ENCODE data around the gene PAXX. TPM values are rescaled to one million over a fixed set of nuclear protein-coding genes. Genes with fewer than 3 reads are reported as not detected.

PAXX gene
- polyA plus RNA-seq, 3 donors: 33.4 to 40.8 (median 40.4) TPM

Other genes with a start within 250 kb of the PAXX start
- 1 to 10 TPM; 1.3 to 2.8 (median 2.4) TPM for gene LCN10, start 249.5 kb upstream of the PAXX start, polyA plus RNA-seq (ENCODE audit: insufficient read length in 3 of 3)
- gene LCN6, start 243.9 kb upstream of the PAXX start, polyA plus RNA-seq (ENCODE audit: insufficient read length in 3 of 3): not detected
- gene LCN8, start 234.2 kb upstream of the PAXX start, polyA plus RNA-seq (ENCODE audit: insufficient read length in 3 of 3): under 1 TPM in 2 of 3 donors, not detected in 1; 0.06 to 0.25 TPM
- under 1 TPM; 0.06 to 0.21 (median 0.15) TPM for gene LCN15, start 227.9 kb upstream of the PAXX start, polyA plus RNA-seq (ENCODE audit: insufficient read length in 3 of 3)
- gene TMEM141, start 201.1 kb upstream of the PAXX start, polyA plus RNA-seq (ENCODE audit: insufficient read length in 3 of 3): 10 to 100 TPM; 77.3 to 83.8 (median 78.0) TPM
- gene CCDC183, start 196.1 kb upstream of the PAXX start, polyA plus RNA-seq (ENCODE audit: insufficient read length in 3 of 3): 1 to 10 TPM; 5.7 to 7.6 (median 7.2) TPM
- 10 to 100 TPM; 66.7 to 81.4 (median 78.7) TPM for gene RABL6, start 184.5 kb upstream of the PAXX start, polyA plus RNA-seq (ENCODE audit: insufficient read length in 3 of 3)
- gene AJM1, start 149.9 kb upstream of the PAXX start, polyA plus RNA-seq (ENCODE audit: insufficient read length in 3 of 3): 1 to 10 TPM; 1.5 to 1.7 (median 1.6) TPM
- gene PHPT1, start 143.0 kb upstream of the PAXX start, polyA plus RNA-seq (ENCODE audit: insufficient read length in 3 of 3): 100 to 1,000 TPM in 2 of 3 donors, 10 to 100 TPM in 1; 82.5 to 120 (median 115) TPM
- 10 to 100 TPM in 1 of 3 donors, 1 to 10 TPM in 2; 9.5 to 11.6 (median 10.0) TPM for gene MAMDC4, start 140.1 kb upstream of the PAXX start, polyA plus RNA-seq (ENCODE audit: insufficient read length in 3 of 3)
- 100 to 1,000 TPM; 342 to 449 (median 388) TPM for gene EDF1, start 126.1 kb upstream of the PAXX start, polyA plus RNA-seq (ENCODE audit: insufficient read length in 3 of 3)
- 10 to 100 TPM; 15.3 to 17.4 (median 16.4) TPM for gene TRAF2, start 105.9 kb upstream of the PAXX start, polyA plus RNA-seq (ENCODE audit: insufficient read length in 3 of 3)
- 10 to 100 TPM; 48.7 to 65.9 (median 64.8) TPM for gene FBXW5, start 47.7 kb upstream of the PAXX start, polyA plus RNA-seq (ENCODE audit: insufficient read length in 3 of 3)
- 1 to 10 TPM in 2 of 3 donors, under 1 TPM in 1; 0.83 to 1.3 (median 1.2) TPM for gene C8G, start 47.2 kb upstream of the PAXX start, polyA plus RNA-seq (ENCODE audit: insufficient read length in 3 of 3)
- 10 to 100 TPM; 23.7 to 39.5 (median 37.3) TPM for gene LCN12, start 40.1 kb upstream of the PAXX start, polyA plus RNA-seq (ENCODE audit: insufficient read length in 3 of 3)
- 10 to 100 TPM; 52.6 to 87.9 (median 87.8) TPM for gene PTGDS, start 14.9 kb upstream of the PAXX start, polyA plus RNA-seq (ENCODE audit: insufficient read length in 3 of 3)
- gene LCNL1, start 9.4 kb upstream of the PAXX start, polyA plus RNA-seq (ENCODE audit: insufficient read length in 3 of 3): under 1 TPM; 0.18 to 0.38 (median 0.36) TPM
- under 1 TPM; 0.29 to 0.57 (median 0.47) TPM for gene CLIC3, start 4.1 kb downstream of the PAXX start, polyA plus RNA-seq (ENCODE audit: insufficient read length in 3 of 3)
- gene ABCA2, start 35.8 kb downstream of the PAXX start, polyA plus RNA-seq (ENCODE audit: insufficient read length in 3 of 3): 10 to 100 TPM; 56.6 to 68.7 (median 63.6) TPM
- gene FUT7, start 39.7 kb downstream of the PAXX start, polyA plus RNA-seq (ENCODE audit: insufficient read length in 3 of 3): under 1 TPM in 1 of 3 donors, not detected in 2; 0.18 TPM
- 10 to 100 TPM; 28.3 to 38.5 (median 32.0) TPM for gene NPDC1, start 53.8 kb downstream of the PAXX start, polyA plus RNA-seq (ENCODE audit: insufficient read length in 3 of 3)
- 1 to 10 TPM; 5.5 to 7.4 (median 7.3) TPM for gene ENTPD2, start 61.6 kb downstream of the PAXX start, polyA plus RNA-seq (ENCODE audit: insufficient read length in 3 of 3)
- 10 to 100 TPM in 1 of 3 donors, 1 to 10 TPM in 2; 8.0 to 10.4 (median 10.0) TPM for gene SAPCD2, start 78.1 kb downstream of the PAXX start, polyA plus RNA-seq (ENCODE audit: insufficient read length in 3 of 3)
- gene UAP1L1, start 85.1 kb downstream of the PAXX start, polyA plus RNA-seq (ENCODE audit: insufficient read length in 3 of 3): 1 to 10 TPM; 5.4 to 8.6 (median 6.3) TPM
- gene MAN1B1, start 94.6 kb downstream of the PAXX start, polyA plus RNA-seq (ENCODE audit: insufficient read length in 3 of 3): 10 to 100 TPM; 56.7 to 71.5 (median 64.7) TPM
- 10 to 100 TPM; 24.0 to 29.6 (median 27.7) TPM for gene DPP7, start 122.3 kb downstream of the PAXX start, polyA plus RNA-seq (ENCODE audit: insufficient read length in 3 of 3)
- under 1 TPM in 1 of 3 donors, not detected in 2; 0.36 TPM for gene GRIN1, start 146.7 kb downstream of the PAXX start, polyA plus RNA-seq (ENCODE audit: insufficient read length in 3 of 3)
- gene LRRC26, start 177.6 kb downstream of the PAXX start, polyA plus RNA-seq (ENCODE audit: insufficient read length in 3 of 3): under 1 TPM in 1 of 3 donors, not detected in 2; 0.34 TPM
- gene TMEM210, start 179.6 kb downstream of the PAXX start, polyA plus RNA-seq (ENCODE audit: insufficient read length in 3 of 3): not detected
- gene ANAPC2, start 196.1 kb downstream of the PAXX start, polyA plus RNA-seq (ENCODE audit: insufficient read length in 3 of 3): 10 to 100 TPM; 46.2 to 55.9 (median 51.3) TPM
- gene SSNA1, start 196.3 kb downstream of the PAXX start, polyA plus RNA-seq (ENCODE audit: insufficient read length in 3 of 3): 10 to 100 TPM; 55.4 to 69.1 (median 65.3) TPM
- gene TPRN, start 208.3 kb downstream of the PAXX start, polyA plus RNA-seq (ENCODE audit: insufficient read length in 3 of 3): 10 to 100 TPM; 14.6 to 23.2 (median 22.0) TPM
- 10 to 100 TPM; 41.9 to 47.5 (median 44.7) TPM for gene TMEM203, start 213.2 kb downstream of the PAXX start, polyA plus RNA-seq (ENCODE audit: insufficient read length in 3 of 3)
- gene NDOR1, start 213.3 kb downstream of the PAXX start, polyA plus RNA-seq (ENCODE audit: insufficient read length in 3 of 3): 10 to 100 TPM; 13.3 to 18.9 (median 17.2) TPM
- gene RNF208, start 229.8 kb downstream of the PAXX start, polyA plus RNA-seq (ENCODE audit: insufficient read length in 3 of 3): 10 to 100 TPM; 12.8 to 13.8 (median 13.2) TPM
- 10 to 100 TPM; 10.9 to 17.0 (median 16.3) TPM for gene CYSRT1, start 232.8 kb downstream of the PAXX start, polyA plus RNA-seq (ENCODE audit: insufficient read length in 3 of 3)
- gene RNF224, start 235.1 kb downstream of the PAXX start, polyA plus RNA-seq (ENCODE audit: insufficient read length in 3 of 3): 10 to 100 TPM; 10.1 to 15.2 (median 13.8) TPM
- 10 to 100 TPM; 10.3 to 12.1 (median 11.4) TPM for gene SLC34A3, start 238.5 kb downstream of the PAXX start, polyA plus RNA-seq (ENCODE audit: insufficient read length in 3 of 3)
- gene TUBB4B, start 248.9 kb downstream of the PAXX start, polyA plus RNA-seq (ENCODE audit: insufficient read length in 3 of 3): 100 to 1,000 TPM; 383 to 516 (median 420) TPM

All from renal pelvis (tissue), 3 donors.